K562 (cell line): ENCODE measurements around the gene SOWAHB. TPM values are rescaled to one million over a fixed set of nuclear protein-coding genes. Genes with fewer than 3 reads are reported as not detected.

ENCODE experiments used
- ATAC-seq: fragments of 200-7000 bp; cut with Tn5 transposase; 3 replicates; pipeline ENCODE4 v1.9.1; 2020; ENCODE audit warnings: moderate library complexity
- BruUV-seq: library from RNA; stranded (reverse); fragments of 400-500 nt; replicated peaks from 2 replicates; lab custom pipeline; 2021; lab: Mats Ljungman, UMichigan
- CTCF ChIA-PET: fragments of 300-600 bp; formaldehyde crosslinking; extraction: SDS; loops from one replicate; lab custom pipeline; 2021; ENCODE audit warnings: low intra/inter-chr PET ratio; lab: Yijun Ruan, JAX
- POLR2A ChIA-PET: fragments of 300-600, 350-650 bp; sonication (Branson Sonifier 250); formaldehyde crosslinking; extraction: SDS; loops from one replicate; lab custom pipeline; 2021; ENCODE audit warnings: antibody characterized with exemption, inconsistent platforms; lab: Yijun Ruan, JAX
- DNase-seq, 4 experiments: peaks; one replicate each; pipeline versions ENCODE4 v3.0.0 to v3.0.0-alpha.2; 2011 to 2018; ENCODE audit warnings: low spot score in 3 of 4, mixed read lengths in 3 of 4; ENCODE audit errors: extremely low read depth in 1 of 4
- FAIRE-seq: peaks from 2 replicates; lab custom pipeline; 2011; peaks lifted over from hg19 to GRCh38; lab: Jason Lieb, UNC
- H2AFZ ChIP-seq: 2 replicates; pipeline ENCODE4 v1.6.0; 2011; ENCODE audit warnings: low read depth, low read length, control low read depth, inconsistent platforms
- H3K27ac ChIP-seq: fragments of 200-600 bp; 3 replicates; pipeline ENCODE4 v1.8.0; 2011; ENCODE audit warnings: low read depth, mild to moderate bottlenecking, control low read depth, inconsistent platforms, low read length, moderate library complexity, mixed read lengths; ENCODE audit errors: extremely low read depth
- H3K27me3 ChIP-seq, 2 experiments: fragments of 300-600 bp in 1 of 2; 2 replicates in 1 of 2; 3 replicates in 1 of 2; pipeline versions ENCODE4 v1.6.0 to v1.8.0; 2011; ENCODE audit warnings: inconsistent platforms in 2 of 2, low read length in 2 of 2, mild to moderate bottlenecking in 1 of 2, mixed read lengths in 1 of 2, moderate library complexity in 1 of 2; ENCODE audit not compliant: control insufficient read depth in 2 of 2, insufficient read depth in 2 of 2
- H3K36me3 ChIP-seq: fragments of 300-600 bp; 3 replicates; pipeline ENCODE4 v1.8.0; 2011; ENCODE audit warnings: mild to moderate bottlenecking, low read length, inconsistent platforms; ENCODE audit not compliant: control insufficient read depth, insufficient read depth
- H3K4me1 ChIP-seq, 2 experiments: fragments of 200-600 bp in 1 of 2; replicated peaks in 1 of 2; 2 replicates in 1 of 2; 3 replicates in 1 of 2; pipeline versions ENCODE4 v1.5.1 to v1.8.0; 2011; ENCODE audit warnings: inconsistent platforms in 2 of 2, low read length in 2 of 2, mild to moderate bottlenecking in 1 of 2, mixed read lengths in 1 of 2, moderate library complexity in 1 of 2; ENCODE audit not compliant: control insufficient read depth in 2 of 2, insufficient read depth in 2 of 2
- H3K4me2 ChIP-seq: 2 replicates; pipeline ENCODE4 v1.6.1; 2011; ENCODE audit warnings: low read length, control low read depth, inconsistent platforms, mixed read lengths; ENCODE audit not compliant: insufficient read depth
- H3K4me3 ChIP-seq: fragments of 200-600 bp; sonication (generic), shearing (Covaris generic); 2 replicates; pipeline ENCODE4 v1.5.1; 2016; ENCODE audit warnings: control low read depth, inconsistent platforms
- H3K79me2 ChIP-seq: fragments of 200-600 bp; 3 replicates; pipeline ENCODE4 v1.8.0; 2011; ENCODE audit warnings: low read length, inconsistent platforms; ENCODE audit not compliant: control insufficient read depth, insufficient read depth
- H3K9ac ChIP-seq, 2 experiments: 2 replicates each; pipeline versions ENCODE4 v1.6.0 to v1.6.1; 2011; ENCODE audit warnings: low read depth in 2 of 2, low read length in 2 of 2, control low read depth in 1 of 2, inconsistent platforms in 1 of 2, mild to moderate bottlenecking in 1 of 2, mixed read lengths in 1 of 2; ENCODE audit not compliant: insufficient read depth in 1 of 2
- H3K9me1 ChIP-seq: one replicate; pipeline ENCODE4 v1.6.0; 2011; ENCODE audit warnings: inconsistent platforms, mild to moderate bottlenecking, low read length, moderate library complexity; ENCODE audit not compliant: control insufficient read depth, insufficient read depth
- H3K9me3 ChIP-seq: replicated peaks from 2 replicates; pipeline ENCODE4 v1.5.1; 2011; ENCODE audit warnings: low read depth, low read length, inconsistent platforms; ENCODE audit not compliant: control insufficient read depth, insufficient read depth
- H4K20me1 ChIP-seq: replicated peaks from 2 replicates; pipeline ENCODE4 v1.6.1; 2011; ENCODE audit warnings: low read length, inconsistent platforms, mixed read lengths; ENCODE audit not compliant: control insufficient read depth, insufficient read depth
- COPS2 ChIP-seq: fragments of 450-650 bp; conservative IDR thresholded peaks from 2 replicates; pipeline ENCODE4 v1.6.1; 2016; ENCODE audit warnings: mild to moderate bottlenecking, moderate library complexity
- EP400 ChIP-seq: fragments of 450-650 bp; IDR thresholded peaks from 2 replicates; pipeline ENCODE4 v1.6.1; 2017; ENCODE audit warnings: antibody characterized with exemption, mild to moderate bottlenecking, moderate library complexity
- KAT7 ChIP-seq: sonication (generic); formaldehyde crosslinking; IDR thresholded peaks from 2 replicates; pipeline ENCODE4 v1.8.0; 2022; ENCODE audit warnings: missing genetic modification reagents, mild to moderate bottlenecking, borderline replicate concordance
- MBD2 ChIP-seq: sonication (generic); IDR thresholded peaks from 2 replicates; pipeline ENCODE4 v1.6.1; 2016; ENCODE audit warnings: low read depth, borderline replicate concordance
- MTA3 ChIP-seq: fragments of 450-650 bp; formaldehyde crosslinking; IDR thresholded peaks from 2 replicates; pipeline ENCODE4 v1.6.1; 2017; ENCODE audit warnings: mild to moderate bottlenecking, borderline replicate concordance
- TCF7L2 ChIP-seq: fragments of 150-350 bp; IDR thresholded peaks from 2 replicates; pipeline ENCODE4 v1.6.1; 2016; ENCODE audit warnings: low read depth, mild to moderate bottlenecking, low read length, moderate library complexity
- TFAM ChIP-seq: fragments of 250-450 bp; sonication (Bioruptor Pico); conservative IDR thresholded peaks from 2 replicates; pipeline ENCODE4 v1.5.0; 2021; ENCODE audit warnings: mild to moderate bottlenecking, moderate library complexity
- ZC3H4 ChIP-seq: sonication (generic); formaldehyde crosslinking; IDR thresholded peaks from 2 replicates; pipeline ENCODE4 v1.9.0; 2021; ENCODE audit warnings: missing genetic modification reagents, borderline replicate concordance
- ZNF282 ChIP-seq: sonication (generic); formaldehyde crosslinking; IDR thresholded peaks from 2 replicates; pipeline ENCODE4 v1.8.1; 2023; ENCODE audit warnings: missing genetic modification reagents
- ZNF436 ChIP-seq: fragments of 250-450, 450-650 bp; sonication (Bioruptor Pico); formaldehyde crosslinking; IDR thresholded peaks from 2 replicates; pipeline ENCODE4 v1.7.0; 2020; ENCODE audit warnings: mild to moderate bottlenecking
- ZNF77 ChIP-seq: fragments of 250-450 bp; sonication (Bioruptor Pico); IDR thresholded peaks from 2 replicates; pipeline ENCODE4 v1.5.0; 2020
- WGBS: fragments of 100-300 bp; shearing (Covaris generic); methylation state at CpG from one replicate; pipeline ENCODE4 v1.1.6; 2016; ENCODE audit warnings: low coverage, mixed read lengths; ENCODE audit not compliant: insufficient coverage; ENCODE audit errors: missing lambda C conversion rate; 5-methylcytosine and 5-hydroxymethylcytosine counted together
- in situ Hi-C: fragments of 300-500 bp; cut with MboI; formaldehyde crosslinking; loops from 4 replicates; pipeline ENCODE4 v1.15.0; 2018; ENCODE audit warnings: inconsistent platforms, mixed read lengths
- intact Hi-C: fragments of 100-400 bp; cut with micrococcal nuclease; formaldehyde crosslinking; loops from 2 replicates; pipeline ENCODE4 v1.14.2; 2022
- polyA plus RNA-seq, 8 experiments: library from polyadenylated mRNA; depleted of rRNA in 4 of 8; stranded (reverse) in 5 of 8; unstranded in 3 of 8; fragments of >200 nt; fragmentation: Nextera tagmentation in 2 of 8; fragmentation: Illumina TruSeq in 1 of 8; extraction: Ambion mirVana in 2 of 8; extraction: Trizol in 1 of 8; gene quantifications; 2 replicates each; pipeline versions ENCODE4 v1.2.1 to v1.2.3, GENCODE V29; 2011 to 2014; ENCODE audit warnings: inconsistent platforms in 1 of 8, missing spikeins in 1 of 8
- total RNA-seq, 7 experiments: library from RNA; depleted of rRNA in 6 of 7; stranded (reverse); fragments of >200 nt in 6 of 7; fragmentation: Illumina TruSeq in 2 of 7; extraction: Trizol in 2 of 7; gene quantifications; 2 replicates each; pipeline versions ENCODE4 v1.2.1 to v1.2.3, GENCODE V29; 2011 to 2021; ENCODE audit warnings: low replicate concordance in 1 of 7
- TF ChIP-seq, protein P1 (sequence below): fragments of 250-450 bp; sonication (Bioruptor Pico); IDR thresholded peaks from 2 replicates; pipeline ENCODE4 v1.4.0; 2020; ENCODE audit warnings: borderline replicate concordance
- TF ChIP-seq, protein P2 (sequence below): fragments of 450-650 bp; formaldehyde crosslinking; IDR thresholded peaks from 2 replicates; pipeline ENCODE4 v1.4.0; 2020; ENCODE audit warnings: mild to moderate bottlenecking, moderate library complexity
- TF ChIP-seq, protein P3 (sequence below): IDR thresholded peaks from 2 replicates; pipeline ENCODE4 v1.6.1; 2014; ENCODE audit warnings: antibody characterized with exemption

SOWAHB gene
- total and polyA plus RNA-seq, 9 of the 15 experiments (the other 6 are each of a cell fraction or from before 2014, with no cell fraction given), result not detected

DNA sequence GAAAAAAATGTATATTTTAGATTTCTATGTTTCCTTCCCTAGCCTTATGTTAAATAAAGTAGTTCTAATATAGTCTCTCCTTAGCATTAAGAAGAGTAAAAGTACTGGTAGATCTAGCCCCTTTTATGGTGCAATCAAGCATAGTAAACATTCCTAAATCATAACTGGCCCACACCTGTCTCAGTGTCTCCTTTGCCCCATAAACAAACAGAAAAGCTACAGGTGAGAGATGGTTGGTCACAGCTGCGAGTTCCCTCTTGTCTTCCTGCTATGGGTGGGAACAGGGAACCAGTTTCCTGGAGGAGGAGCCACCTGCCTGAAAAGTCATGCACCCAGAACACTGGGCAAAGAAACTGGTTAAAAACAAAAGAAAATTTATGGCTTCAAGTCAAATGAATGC lies 16.6 kb downstream of the SOWAHB start:
- H3K4me2 ChIP-seq, result no peak overlapping the region
- POLR2A ChIA-PET, result no interaction called here
- H3K27ac ChIP-seq, result no peak overlapping the region
- no peak overlapping the region for H2AFZ ChIP-seq
- in situ Hi-C loops (no loop called here), intact Hi-C loops (no loop called here)
- BruUV-seq, result no TSS peak
- TF ChIP-seq, protein P1, sequence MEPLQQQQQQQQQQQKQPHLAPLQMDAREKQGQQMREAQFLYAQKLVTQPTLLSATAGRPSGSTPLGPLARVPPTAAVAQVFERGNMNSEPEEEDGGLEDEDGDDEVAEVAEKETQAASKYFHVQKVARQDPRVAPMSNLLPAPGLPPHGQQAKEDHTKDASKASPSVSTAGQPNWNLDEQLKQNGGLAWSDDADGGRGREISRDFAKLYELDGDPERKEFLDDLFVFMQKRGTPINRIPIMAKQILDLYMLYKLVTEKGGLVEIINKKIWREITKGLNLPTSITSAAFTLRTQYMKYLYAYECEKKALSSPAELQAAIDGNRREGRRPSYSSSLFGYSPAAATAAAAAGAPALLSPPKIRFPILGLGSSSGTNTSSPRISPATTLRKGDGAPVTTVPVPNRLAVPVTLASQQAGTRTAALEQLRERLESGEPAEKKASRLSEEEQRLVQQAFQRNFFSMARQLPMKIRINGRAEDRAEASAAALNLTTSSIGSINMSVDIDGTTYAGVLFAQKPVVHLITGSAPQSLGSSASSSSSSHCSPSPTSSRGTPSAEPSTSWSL (CRISPR knock-in tag), result no peak
- TF ChIP-seq ZNF77 (CRISPR knock-in tag) (no peak), MTA3 (no peak), EP400 (no peak), TFAM (no peak), TCF7L2 (no peak), COPS2 (no peak), KAT7 (CRISPR knock-in tag) (no peak), ZC3H4 (CRISPR knock-in tag) (no peak), ZNF436 (CRISPR knock-in tag) (no peak), MBD2 (no peak), ZNF282 (CRISPR knock-in tag) (no peak)
- TF ChIP-seq, protein P2, sequence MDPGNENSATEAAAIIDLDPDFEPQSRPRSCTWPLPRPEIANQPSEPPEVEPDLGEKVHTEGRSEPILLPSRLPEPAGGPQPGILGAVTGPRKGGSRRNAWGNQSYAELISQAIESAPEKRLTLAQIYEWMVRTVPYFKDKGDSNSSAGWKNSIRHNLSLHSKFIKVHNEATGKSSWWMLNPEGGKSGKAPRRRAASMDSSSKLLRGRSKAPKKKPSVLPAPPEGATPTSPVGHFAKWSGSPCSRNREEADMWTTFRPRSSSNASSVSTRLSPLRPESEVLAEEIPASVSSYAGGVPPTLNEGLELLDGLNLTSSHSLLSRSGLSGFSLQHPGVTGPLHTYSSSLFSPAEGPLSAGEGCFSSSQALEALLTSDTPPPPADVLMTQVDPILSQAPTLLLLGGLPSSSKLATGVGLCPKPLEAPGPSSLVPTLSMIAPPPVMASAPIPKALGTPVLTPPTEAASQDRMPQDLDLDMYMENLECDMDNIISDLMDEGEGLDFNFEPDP (CRISPR knock-in tag), result no peak
- TF ChIP-seq, protein P3, sequence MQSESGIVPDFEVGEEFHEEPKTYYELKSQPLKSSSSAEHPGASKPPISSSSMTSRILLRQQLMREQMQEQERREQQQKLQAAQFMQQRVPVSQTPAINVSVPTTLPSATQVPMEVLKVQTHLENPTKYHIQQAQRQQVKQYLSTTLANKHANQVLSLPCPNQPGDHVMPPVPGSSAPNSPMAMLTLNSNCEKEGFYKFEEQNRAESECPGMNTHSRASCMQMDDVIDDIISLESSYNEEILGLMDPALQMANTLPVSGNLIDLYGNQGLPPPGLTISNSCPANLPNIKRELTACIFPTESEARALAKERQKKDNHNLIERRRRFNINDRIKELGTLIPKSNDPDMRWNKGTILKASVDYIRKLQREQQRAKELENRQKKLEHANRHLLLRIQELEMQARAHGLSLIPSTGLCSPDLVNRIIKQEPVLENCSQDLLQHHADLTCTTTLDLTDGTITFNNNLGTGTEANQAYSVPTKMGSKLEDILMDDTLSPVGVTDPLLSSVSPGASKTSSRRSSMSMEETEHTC, result no peak
- H3K9ac ChIP-seq, result no peak overlapping the region
- 0% methylated on average over 1 of the region's 1 CpG for WGBS
- peaks cover 0 to 2% of the 10 kb centered on the region in 2 experiments; a peak in 4 of 5 replicates for H3K27me3 ChIP-seq
- CTCF ChIA-PET, result interaction anchor here (0.5 kb wide), 1 partner anchor 103 kb away, joined by 4 read pairs; no protein-coding TSS in a partner anchor
- no peaks in the 10 kb centered on the region for H3K9me1 ChIP-seq
- H3K4me3 ChIP-seq, result no peak overlapping the region
- H3K9me3 ChIP-seq, result no peaks in the 10 kb centered on the region
- no peaks in the 10 kb centered on the region for H3K79me2 ChIP-seq
- FAIRE-seq (no peak), ATAC-seq (no peak), DNase-seq (no peak)
- H4K20me1 ChIP-seq, result no peaks in the 10 kb centered on the region; the same call in 1 of the 2 replicates
- H3K4me1 ChIP-seq, result no peaks in the 10 kb centered on the region
- H3K36me3 ChIP-seq, result no peaks in the 10 kb centered on the region
